HG03108 (cell line): ENCODE measurements around the gene ZNF385A.

Source experiments
- ATAC-seq: cut with Tn5 transposase; IDR thresholded peaks from one replicate; pipeline ENCODE4 v1.9.1; 2021; ENCODE audit warnings: moderate library complexity; ENCODE audit not compliant: unreplicated experiment

Gene ZNF385A

DNA sequence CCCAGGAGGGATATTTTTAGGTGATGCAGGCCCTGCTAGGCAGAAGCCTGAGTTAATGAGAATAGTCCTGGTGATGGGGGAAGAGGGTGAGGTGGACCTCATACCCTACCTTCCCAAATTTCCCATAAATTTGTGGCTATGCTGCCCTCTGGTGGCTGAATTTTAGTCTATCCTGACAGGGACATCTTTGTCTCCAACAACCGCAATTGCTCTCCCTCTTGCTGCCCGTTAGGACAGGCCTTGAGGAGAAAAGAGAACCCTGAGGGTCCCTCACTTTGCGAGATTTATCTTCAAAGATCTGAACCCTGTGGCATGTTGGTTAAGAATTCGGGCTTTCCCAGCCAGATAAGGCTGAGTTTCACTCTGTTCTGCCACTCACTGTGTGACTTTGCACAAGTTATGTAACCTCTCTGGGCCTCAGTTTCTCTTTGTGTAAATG, 9.8 kb upstream of the ZNF385A start:
- ATAC-seq, result no peak

GRCh38 chr12:54393743-54394142, 9.2 kb upstream of the ZNF385A start:
- no peak for ATAC-seq

GRCh38 chr12:54393207-54393609, 8.7 kb upstream of the ZNF385A start:
- ATAC-seq, result no peak

DNA sequence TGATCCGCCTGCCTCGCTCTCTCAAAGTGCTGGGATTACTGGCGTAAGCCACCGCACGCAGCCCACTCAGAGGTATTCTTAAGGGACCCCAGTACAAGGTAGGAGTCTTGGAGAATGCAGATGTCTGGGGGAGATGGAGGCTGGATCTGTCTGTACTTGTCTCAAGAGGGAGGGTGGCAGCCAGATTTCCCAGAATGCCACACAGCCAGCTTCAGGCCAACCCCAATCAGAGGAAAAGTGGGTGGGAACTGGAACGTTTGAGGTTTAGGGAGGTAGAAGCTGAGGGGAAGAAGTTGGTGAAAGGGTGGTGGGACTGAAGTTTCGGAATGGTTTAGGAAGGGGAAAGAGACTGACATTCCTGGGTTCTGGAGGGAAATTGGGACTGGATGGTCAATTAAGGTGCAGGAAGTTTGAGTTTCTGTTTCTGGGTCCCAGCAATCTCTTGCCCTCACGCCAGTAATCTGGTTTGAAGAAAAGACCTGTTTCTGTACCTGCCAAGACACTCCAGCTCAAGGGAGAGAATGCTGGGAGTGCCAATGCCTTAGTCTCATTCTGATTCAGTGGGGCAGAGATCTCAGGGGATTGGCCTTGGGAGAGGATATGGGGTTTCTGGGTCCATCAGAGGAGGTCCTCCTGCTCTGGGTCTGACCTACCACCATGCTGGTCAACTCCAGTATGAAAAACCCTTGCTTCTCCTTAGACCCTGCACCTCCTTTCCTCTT, 8.1 kb upstream of the ZNF385A start:
- ATAC-seq, result no peak

DNA sequence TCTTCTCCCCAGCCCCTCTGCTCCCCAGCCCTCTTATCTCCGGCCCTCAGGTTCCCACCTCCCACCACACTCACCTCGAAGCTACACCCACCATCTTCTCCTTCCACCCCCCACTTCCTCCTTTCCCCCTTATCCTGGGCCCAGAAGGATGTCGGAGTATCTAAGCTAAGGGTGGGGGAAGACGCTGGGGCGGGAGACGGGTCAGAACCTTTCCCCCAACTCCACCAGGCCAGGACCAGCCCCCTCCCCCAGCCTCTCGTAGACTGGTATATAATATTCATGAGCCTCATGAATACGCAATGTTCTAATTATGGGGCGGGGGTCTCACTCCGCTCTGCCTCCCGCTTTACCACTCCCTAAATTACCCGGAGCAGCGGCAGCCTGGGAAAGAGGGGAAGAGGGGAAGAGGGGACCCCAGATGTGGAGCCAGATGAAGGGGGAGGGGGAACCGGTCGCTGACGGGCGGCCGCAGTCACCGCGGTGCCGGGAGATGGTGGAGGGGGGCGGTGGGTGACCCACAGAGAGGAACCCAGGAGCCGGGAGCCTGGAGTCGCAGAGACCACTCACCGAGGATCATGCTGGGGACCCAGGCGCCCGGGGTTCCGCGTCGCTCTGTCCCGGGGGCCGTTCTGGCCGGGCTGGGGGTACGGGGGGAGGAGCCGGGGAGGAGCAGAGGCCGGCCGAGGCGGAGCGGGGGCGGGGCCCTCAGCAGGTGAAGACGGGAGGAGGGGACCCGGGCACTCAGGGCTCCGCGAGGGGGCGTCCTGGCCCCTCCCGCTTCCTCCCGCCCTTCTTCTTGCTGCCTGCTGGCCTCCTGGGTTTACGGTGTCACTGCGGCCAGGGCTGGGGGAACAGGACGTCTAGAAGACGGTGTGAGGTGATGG, 6.4 kb upstream of the ZNF385A start:
- ATAC-seq, result peak; percentile 58

GRCh38 chr12:54390176-54390667, 5.7 kb upstream of the ZNF385A start:
- ATAC-seq, result no peak

GRCh38 chr12:54389607-54390175, 5.2 kb upstream of the ZNF385A start:
- ATAC-seq, result no peak

GRCh38 chr12:54389134-54389508, 4.6 kb upstream of the ZNF385A start:
- no peak for ATAC-seq

DNA sequence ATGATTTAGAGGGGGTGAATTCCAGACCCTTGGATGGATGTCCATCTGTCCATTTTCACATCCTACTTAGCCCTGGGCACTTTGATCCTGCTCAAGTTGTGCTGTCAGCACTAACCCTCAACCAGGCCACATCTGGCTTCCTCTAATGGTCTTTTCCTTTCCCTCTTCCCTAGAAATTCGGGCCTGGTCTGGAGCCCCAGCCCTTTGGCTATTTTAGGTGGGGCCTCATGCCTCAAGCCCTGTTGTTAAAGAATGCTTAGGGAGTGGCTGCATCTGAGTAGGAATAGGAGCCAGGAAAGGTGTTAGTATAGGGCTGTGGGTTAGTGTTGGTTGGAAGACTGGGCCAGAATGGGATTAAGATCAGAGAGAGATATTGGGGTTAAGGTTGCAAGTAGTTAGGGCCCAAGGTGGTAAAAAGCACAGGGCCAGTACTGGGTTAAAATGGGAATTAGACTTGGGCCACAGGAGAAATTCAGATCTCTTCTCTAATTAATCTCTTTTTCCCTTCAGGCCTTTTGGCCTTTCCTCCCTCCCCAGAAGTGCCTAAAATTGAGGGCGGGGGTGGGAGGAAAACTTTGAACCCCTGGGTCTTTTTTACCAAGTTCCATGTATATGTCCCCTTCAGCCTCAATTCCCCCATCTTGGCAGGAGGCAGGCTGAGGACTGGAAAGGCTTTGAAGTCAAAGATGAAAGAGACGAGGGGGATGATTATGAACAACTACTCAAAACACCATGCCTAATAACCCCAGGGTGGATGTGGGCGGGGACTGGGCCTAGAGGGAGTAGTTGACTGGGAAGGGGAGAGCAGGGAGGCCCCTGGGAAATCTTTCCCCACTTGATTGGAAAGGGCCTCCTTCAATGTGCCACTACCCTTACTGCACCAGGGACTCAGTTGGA, 4.0 kb upstream of the ZNF385A start:
- ATAC-seq, result no peak

DNA sequence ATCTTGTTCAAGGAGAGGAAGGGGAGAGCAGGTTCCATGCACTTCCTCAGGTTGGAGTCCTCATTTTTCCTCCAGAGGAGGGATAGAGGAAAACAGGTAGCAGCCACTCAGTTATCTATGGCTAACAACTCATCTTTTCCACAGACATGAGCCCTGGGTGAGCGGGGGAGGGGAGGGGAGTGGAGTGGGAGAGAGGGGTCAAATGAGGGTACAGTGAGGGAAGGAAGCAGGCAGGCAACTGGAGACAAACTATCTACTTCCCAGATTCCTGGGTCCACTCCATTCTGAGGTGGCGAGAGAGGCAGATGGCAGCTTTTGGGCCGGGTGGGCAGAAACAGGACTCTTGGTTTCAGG, 2.6 kb upstream of the ZNF385A start:
- no peak for ATAC-seq

- ATAC-seq, result no peak
These were observed 2.0 kb upstream of the ZNF385A start for GRCh38 chr12:54386403-54387113.

DNA sequence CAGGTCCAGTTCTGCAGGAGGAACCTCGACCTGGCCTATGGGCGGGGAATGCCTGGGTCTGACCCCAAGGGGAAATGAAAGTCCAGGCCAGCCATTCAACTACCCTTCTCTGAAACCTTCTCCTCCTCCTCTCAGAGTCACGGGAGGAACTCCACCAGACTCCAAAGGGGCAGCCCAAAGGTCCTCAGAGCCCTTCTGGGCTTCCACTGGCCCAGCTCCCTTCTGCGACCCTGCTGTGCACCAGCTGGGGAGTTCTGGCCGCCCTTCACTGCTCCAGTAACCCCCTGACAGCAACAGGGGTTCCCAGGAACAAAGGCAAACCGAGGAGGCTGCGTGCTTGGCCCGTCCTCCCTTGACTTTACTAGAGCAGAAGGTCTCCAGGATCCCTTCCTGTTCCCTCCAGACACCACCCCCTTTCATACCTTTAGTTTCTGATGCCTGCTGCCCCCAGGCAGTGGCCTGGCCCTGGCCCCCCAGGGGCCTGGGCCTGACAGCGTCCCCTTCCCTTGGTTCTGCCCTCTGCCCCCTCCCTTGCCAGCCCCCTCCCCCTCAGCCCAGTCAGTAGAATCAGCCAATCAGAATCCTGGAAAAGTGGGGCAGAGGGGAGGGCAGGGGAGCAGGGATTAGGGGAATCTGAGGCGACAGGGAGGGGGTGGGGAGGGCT, 850 bp upstream of the ZNF385A start:
- peak; percentile 61 for ATAC-seq

DNA sequence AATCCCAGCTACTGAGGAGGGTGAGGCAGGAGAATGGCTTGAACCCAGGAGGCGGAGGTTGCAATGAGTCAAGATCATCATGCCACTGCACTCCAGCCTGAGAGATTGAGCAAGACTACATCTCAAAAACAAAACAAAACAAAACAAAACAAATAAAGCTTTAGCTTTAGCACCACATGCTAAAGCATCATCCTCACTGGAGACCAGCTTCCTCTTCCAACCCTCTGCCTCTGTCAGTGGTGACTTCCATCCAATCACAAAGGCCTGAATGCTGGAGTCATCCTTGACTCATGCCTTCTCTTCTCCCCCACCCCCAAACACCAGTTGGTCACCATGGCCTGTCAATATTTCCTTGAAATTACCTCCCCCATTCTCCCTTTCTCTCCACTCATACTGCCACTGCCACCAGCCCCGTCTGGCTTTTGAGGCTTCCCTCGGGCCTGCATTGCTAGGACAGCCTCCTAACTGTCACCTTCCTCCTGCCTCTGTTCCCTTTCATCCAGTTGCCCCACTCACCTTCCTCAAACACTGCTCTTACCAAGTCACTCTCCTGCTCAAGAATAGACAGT, 1.4 kb downstream of the ZNF385A start:
- no peak for ATAC-seq

GRCh38 chr12:54381136-54381535, 3.4 kb downstream of the ZNF385A start:
- no peak for ATAC-seq

DNA sequence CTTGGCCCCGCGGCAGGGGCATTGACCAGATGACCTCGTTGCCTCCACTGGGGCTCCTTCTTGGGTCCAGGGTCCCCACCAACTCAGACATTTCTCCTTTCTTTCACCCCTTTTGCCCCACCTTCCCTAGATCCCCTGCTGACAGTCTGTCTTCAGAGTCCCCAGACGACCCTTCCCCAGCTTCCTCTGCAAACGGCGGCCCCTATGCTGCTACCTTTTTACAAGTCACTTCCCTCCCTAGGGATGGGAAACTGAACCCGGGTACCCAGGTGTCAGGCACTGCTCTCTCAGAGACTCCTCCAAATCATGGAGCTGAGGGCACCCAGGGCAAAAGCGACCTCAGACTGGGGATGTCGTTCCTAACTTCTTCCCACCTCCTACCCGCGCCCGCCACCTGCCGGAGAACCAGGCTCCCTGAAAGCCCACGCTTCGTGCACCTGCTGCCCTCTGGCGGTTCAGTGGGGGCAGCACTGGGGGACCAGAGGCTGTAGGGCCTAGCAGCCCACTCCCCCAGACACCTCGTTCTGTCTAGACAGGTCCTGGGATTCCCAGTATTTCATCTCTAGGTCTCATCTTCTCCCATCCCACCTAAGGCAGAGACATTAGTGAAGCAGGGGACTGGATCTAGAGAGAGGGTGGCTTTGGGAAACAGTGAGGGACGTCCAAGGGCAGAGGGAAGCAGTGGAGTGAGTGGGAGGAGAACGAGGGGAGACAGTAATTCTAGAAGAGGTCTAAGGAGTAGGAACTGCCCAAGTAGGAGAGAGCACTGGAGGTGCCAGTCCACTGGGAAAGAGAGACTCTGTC, 4.9 kb downstream of the ZNF385A start:
- peak; percentile 87 for ATAC-seq

DNA sequence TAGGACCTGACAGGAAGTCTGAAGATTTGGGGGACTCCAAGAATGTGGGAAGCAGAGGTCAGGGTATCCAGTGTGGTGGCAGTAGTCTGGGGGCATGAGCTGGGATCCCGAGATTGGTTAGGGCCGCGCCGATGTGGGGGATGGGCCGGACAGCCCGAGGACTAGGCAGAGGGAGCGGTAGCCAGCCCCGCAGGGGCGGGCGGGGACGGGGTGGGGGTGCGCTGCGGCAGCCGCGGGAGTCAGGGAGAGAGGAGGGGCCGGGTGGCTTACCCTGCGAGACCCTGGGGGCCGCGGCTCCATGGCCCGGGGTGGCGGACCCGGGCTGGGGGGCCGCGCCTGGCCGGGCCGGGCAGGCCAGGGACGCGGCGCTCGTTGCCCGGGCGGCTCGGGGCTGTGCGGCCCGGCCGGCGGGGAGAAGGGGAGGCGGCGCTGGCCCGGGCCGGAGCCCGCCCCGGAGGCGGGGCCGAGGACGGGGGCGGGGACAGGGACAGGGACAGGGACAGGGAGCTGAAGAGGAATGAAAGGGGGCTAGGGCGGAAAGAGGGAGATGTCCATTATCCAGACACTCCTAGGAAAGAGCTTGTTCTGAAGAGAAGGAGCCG, 5.6 kb downstream of the ZNF385A start:
- ATAC-seq, result no peak

DNA sequence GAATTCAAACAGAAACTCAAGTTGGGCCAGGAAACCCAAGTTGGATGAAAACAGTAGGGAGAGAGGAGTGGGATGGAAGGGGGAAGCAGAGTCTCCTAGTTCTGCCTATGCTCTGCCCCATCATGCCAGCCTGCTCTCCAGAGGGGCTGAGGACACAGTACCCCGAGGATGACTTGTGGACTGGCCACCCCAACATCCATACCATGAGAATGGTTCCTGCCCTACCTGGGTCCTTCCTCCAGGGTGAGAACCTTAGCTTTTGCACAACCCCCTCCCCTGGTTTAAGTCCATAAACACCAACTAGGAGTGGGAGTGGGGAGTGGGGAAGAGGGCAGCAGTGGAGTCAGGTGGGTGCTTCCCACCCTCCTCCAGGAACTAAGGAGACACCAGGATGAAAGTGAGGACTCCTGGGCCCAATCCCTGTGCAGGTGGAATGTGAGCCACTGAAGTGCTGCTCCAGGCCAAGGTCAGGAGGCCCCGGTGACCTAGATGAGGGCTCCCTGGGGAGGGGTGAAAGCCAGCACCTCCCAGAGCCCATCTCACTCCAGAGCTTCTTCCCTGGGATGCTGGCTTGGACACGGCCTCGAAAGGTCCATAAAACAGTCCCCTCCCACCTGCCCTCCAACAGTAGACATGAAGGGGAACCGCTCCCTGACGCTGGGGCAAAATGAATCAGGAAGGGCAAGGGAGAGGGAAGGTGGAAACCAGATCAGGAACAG, 6.6 kb downstream of the ZNF385A start:
- ATAC-seq, result no peak
